GM19043 (cell line): Measurements from ENCODE around the gene NOTCH4.
"Not testable (repeated sequence)": the region's sequence is repeated elsewhere in the genome, so short reads cannot be mapped to it uniquely, and the experiment has no call there.

Experiments used
- ATAC-seq: cut with Tn5 transposase; IDR thresholded peaks from one replicate; pipeline ENCODE4 v1.9.1; 2021; ENCODE audit warnings: low read depth; ENCODE audit not compliant: unreplicated experiment

Gene NOTCH4

DNA sequence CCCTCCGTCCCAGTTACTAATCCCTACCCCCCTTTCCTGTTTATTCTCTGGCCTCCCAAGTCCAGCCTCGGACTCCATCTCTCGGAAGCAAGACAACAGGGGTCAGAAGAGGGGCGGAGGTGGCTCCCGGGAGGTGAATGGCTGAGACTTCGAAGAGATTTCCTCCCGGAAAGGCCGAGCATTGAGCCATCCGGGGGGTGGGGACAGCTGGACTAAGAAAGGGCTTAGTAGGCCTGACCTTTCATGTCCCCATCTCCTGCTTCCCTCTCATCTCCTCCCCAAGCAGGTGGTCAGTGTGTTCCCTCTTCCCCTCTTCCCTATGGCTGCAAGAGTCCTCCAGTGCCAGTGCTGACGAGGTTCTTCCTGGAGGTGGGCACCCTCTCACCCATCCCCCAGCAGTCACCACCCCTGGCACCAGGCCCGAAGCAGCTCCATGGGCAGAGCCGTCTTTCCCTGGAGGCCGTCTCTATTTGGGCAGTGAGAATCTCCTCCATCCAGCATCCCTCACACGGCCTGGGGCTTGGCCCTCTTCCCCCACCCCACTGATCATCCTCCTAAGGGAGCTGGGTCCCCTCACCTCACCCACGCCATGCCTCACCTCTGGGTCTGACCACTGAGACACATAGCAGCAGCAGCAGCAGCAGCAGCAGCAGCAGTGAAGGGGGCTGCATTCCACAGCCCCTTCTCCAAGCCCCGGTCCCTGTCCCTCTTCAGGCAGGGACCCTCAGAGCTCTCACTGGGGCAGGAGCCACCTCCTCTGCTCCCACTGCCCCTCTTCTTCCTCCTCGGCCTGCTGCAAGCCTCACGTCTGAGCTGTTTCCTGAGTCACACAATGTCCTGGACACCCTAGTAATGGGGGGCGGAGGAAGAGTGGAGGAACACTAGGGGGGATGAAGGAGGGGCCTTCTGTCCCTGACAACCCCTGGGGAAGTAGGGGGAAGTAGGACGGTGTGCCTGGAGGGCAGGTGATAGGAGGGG is at the start of gene NOTCH4:
NOTCH4 (minus strand) TSS at position 810 of the 978 bp plus-strand sequence; CDS start at position 671, 139 bp downstream.
- ATAC-seq = no peak

- ATAC-seq = no peak
Measured at GRCh38 chr6:32271429-32271828, 47.6 kb upstream of the NOTCH4 start.

DNA sequence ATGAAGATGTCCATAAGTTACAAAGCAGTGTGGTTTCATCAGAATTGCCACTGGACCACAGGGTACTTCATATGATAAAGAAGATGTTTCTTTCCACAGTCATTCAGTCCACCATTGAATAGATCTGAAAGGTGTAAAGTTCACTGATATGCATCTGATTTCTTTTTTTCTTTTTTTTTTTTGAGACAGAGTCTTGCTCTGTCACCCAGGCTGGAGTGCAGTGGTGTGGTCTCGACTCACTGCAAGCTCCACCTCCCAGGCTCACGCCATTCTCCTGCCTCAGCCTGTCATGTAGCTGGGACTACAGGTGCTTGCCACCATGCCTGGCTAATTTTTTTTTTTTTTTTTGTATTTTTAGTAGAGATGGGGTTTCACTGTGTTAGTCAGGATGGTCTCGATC is 44.6 kb upstream of the NOTCH4 start:
- ATAC-seq = peak; percentile 52

- ATAC-seq = no peak
Measured at GRCh38 chr6:32267035-32267434, 43.2 kb upstream of the NOTCH4 start.

DNA sequence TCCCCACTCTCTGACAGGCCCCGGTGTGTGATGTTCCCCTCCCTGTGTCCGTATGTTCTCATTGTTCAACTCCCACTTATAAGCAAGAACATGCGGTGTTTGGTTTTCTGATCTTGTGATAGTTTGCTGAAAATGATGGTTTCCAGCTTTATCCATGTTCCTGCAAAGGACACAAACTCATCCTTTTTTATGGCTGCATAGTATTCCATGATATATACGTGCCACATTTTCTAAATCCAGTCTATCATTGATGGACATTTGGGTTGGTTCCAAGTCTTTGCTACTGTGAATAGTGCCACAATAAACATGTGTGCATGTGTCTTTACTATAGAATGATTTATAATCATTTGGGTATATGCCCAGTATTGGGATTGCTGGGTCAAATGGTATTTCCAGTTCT is 33.4 kb upstream of the NOTCH4 start:
- not testable (repeated sequence) for ATAC-seq

- ATAC-seq = peak; percentile 69
Measured at GRCh38 chr6:32255199-32256153, 31.6 kb upstream of the NOTCH4 start.

DNA sequence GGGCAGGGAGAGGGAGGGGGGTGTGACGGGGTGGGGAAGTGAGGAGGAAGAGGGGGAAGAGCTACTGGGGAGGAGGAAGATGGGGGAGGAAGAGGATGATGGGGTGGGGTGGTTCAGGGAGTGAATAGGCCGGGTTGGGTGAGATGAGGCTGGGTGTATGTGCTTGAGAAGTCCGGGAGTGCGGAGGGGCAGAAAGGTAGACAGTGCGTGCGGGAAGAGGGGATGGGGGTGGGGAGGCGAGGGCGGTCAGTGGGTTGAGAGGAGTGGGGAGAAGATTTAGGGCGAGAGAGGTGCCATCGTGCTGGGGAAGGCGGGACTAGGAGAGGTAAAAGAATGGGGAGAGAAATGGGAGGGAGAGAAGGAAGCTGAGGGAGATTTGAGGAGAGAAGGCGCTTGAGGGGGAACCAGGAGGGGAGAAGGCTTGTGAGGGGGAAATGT is 30.9 kb upstream of the NOTCH4 start:
- ATAC-seq = no peak

DNA sequence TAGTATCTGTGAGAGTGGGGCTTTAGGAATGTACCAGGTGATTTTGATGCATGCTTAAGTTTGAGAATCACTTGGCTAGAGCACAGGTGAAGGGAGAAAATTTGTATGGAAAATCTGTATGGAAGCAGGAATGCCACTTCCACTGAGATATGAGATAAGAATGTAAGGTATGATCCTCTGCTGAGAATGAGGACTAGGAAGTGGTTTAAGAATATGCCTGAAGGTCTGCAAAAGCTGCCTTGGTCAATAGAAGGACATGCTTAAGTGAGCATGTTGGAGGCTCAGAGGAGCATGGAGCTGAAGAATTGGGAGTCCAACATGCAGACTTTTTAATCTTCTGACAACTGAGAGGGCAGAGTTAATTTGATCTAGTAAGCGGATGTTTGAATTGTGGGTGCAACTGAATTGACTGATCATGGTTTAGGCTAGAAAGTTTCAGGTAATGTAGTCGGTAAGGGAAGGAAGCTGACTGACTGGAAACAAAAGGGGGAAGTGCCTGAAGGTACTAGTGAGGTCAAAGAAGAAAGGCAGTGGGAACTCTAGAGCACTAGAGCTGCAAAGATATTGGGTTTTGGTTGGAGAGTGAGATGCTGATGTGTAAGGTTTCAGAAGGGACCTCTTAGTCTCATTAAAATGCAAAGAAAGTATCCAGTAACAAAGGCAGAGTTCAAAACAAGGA is 28.6 kb upstream of the NOTCH4 start:
- no peak for ATAC-seq

GRCh38 chr6:32249262-32249661 is 25.4 kb upstream of the NOTCH4 start:
- no peak for ATAC-seq

- ATAC-seq = no peak
Measured at GRCh38 chr6:32247401-32247800, 23.5 kb upstream of the NOTCH4 start.

DNA sequence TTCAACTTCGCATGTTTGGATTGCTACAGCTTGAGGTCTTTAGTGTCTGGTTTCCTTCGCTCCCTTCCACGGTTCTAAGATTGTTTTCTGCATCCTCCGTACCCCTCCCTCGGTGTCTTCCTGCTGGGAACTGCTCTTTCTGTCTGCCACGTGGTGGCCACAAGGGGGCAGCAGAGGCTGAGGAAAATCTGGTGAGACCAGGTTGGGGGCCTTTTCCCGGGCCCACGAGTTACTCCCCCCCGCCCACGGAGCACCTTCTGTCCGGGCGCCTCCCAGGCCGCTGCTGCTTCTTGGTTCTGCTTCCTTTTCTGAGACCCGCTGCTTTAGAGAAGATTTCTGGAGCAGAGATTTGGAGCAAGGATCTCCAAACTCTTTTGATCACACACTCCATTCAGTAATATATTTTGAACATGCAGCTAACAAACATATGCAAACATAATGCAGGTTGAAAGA is 21.1 kb upstream of the NOTCH4 start:
- ATAC-seq = no peak

- ATAC-seq = no peak
Measured at GRCh38 chr6:32244270-32244669, 20.4 kb upstream of the NOTCH4 start.

GRCh38 chr6:32242318-32242813 is 18.5 kb upstream of the NOTCH4 start:
- not testable (repeated sequence) for ATAC-seq

- ATAC-seq = no peak
Measured at GRCh38 chr6:32240686-32241085, 16.8 kb upstream of the NOTCH4 start.

- no peak for ATAC-seq
Measured at GRCh38 chr6:32239462-32239861, 15.6 kb upstream of the NOTCH4 start.

DNA sequence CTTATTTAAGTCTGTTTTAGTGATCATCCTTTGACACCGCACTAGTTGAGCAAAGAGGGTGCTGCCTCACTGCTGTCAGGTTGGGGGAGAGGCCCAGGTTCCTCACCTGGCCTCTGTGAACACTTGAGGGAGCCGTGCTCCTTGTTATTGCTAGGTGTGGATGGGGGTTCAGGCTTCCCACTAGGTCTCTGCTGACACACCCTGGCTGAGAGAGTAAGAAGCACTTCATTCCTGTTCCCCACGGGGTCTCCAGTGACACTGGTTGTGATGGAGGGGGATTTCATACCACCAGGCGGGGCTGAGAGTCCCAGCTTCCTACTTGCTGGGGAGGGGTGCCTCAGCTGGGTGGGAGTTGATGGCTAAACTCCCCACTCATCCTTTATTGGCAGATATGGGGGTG is 11.1 kb upstream of the NOTCH4 start:
- no peak for ATAC-seq

- no peak for ATAC-seq
Measured at GRCh38 chr6:32226434-32226833, 2.6 kb upstream of the NOTCH4 start.

DNA sequence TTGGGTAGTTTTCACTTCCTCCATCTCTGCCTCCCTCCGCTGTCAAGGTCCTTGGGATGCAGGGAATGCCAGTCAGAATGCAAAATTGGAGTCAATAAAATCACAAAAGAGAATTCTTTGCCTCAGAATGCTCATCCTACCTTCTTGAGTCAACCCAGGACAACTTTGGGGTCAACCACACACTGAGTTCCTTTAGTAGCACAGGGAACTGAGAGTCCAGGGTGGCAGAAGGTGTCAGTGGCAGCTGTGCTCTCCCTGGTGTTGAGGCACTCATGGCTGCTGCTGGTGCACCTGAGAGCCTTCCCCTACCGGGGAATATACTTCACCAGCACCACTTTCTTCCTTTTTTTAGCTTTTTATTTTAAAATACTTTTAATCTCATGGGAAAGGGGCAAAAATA is 829 bp upstream of the NOTCH4 start:
- ATAC-seq = no peak

DNA sequence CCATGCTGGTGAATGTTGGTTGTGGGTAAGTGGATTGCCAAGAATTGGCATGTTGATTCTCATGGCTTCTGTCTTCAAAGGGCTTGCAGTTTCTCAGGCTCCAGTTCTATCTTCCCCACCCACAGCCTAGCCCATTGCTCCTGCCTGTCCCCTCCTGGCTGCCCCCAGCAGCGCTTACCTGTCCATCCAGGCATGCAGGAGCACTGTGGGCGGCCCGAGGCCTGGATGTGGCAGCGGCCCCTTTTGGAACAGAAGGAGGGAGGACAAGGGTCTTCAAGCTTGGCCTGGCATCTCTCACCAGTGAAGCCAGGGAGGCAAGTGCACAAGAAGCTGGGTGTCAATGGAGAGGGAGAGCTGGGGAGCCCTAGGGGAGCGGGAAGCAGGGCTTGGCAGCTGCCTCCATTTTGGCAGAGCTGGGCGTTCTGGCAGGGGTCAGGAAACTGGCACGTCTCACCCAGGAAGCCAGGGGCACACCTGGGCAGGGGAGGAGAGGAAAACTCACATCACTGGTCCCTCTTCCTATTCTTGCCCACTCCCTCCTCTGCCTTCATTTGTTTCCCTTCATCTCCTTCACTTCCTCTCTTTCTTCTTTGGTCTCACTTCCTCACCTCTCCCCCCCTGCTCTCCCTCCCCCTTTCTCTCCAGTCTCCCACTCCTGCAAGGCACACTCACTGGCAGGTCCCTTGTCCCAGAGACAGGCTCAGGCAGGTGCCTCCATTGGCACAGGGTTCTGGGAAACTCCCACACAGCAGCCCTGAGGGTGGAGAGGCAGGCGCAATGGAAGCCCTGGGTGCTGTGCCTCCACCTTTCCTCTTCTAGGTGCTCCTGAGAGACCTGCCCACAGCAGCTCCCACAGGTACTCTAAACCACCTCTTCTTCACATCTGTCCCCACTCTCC is 1.3 kb downstream of the NOTCH4 start:
- no peak for ATAC-seq
